GM21367 (cell line): ENCODE measurements around the gene GRB14.
"Not testable (repeated sequence)": the region's sequence is repeated elsewhere in the genome, so short reads cannot be mapped to it uniquely, and the experiment has no call there.

Source experiments
- ATAC-seq: cut with Tn5 transposase; IDR thresholded peaks from one replicate; pipeline ENCODE4 v1.9.1; 2021; ENCODE audit not compliant: unreplicated experiment

GRB14 gene

DNA sequence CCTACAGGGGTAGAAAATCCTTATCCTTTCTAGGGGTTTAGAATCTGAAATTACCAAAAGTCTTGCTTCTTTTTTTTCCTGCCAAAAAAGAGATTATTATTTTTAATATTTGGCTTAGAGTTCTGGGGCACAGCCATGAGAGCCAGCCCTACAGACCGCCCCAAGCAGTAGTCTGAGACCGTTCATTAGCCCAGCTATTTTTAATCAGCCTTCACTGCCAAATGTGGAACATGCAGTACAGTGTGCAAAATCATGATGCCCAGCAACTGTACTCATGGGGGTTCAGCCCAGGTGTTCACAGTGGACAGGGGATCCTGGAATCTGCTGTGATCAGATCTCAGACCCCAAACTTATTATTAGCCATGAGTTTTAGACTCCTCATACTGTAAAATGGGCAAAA is 60.4 kb downstream of the GRB14 start:
- ATAC-seq: no peak

DNA sequence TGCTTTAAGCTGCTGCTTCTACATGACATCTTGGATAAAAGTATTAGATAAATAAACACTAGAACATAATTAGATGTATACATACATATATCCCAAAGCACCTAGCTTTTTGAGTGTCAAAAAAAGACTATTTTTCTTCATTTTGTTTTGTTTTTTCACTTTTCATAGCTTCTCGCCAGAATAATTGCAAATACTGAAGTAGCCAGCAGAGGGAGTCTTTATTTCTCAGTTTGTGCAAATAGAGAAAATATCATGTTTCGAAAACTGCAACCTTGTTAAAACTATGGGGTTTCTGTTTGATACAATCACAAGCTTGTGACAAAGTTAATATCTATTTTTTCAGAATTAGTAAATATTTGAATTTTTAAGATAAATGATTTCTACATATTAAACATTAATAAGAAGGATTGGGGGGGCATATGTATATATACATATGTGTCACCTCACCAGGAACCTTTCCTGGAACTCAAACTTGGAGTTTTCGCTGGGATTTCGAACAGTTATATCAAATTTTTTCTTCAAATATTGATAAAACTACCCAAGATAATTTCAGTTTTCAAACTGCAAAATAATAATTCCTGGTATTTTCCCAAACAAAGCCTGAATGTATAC is 61.0 kb downstream of the GRB14 start:
- no peak for ATAC-seq

DNA sequence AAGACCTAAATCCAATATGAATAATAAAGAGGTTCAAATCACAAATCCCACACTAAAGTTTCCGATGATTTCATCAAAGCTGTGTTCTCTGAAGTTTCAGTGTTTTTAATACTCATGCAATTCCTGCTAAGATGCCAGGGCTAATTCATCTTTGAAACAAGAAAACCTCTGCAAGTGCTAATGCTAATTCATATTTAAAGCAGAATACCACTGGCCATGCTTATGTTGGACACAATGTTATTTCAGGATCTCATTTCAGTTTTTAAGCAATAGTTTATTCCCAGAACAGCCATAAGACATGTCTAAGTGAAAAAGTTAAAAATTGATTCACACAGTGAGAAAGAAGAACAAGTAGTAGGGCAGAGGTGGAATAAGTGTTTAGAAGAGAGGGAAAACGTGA is 62.8 kb downstream of the GRB14 start:
- no peak for ATAC-seq

DNA sequence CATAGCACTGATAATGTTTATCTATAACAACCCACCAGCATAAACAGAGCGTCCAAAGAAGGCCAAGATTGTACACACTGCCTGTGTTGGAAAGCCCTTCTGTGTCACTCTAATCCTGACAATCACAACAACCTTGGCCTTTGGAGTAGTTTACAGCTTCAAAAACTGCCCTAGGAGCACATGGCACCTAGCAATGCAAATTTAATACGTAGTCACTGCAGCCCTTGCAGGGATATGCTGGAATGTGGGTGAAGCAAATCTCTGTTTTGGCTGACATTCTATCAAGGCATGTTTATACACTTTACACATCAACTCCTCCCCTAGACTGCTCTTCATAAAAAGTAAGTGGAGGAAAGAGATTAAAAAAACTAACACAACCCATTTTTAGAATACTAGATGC is 66.8 kb downstream of the GRB14 start:
- ATAC-seq: no peak

DNA sequence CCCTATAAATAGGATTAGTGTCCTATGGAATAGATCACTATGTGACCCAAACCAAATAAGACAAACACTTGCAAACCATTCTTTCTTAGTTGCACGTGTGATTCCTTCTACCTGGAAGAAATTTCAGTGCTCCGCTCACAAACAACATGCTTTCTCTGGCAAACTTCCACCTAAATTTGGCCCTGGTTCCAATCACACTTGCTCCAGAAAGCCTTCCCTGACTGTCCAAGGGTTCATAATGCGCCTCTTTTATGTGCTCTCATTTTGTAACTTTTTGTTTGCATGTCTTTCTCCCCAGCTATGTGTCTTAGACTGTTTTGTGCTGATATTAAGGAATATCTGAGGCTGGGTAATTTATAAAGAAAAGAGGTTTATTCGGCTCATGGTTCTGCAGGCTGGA is 69.8 kb downstream of the GRB14 start:
- no peak for ATAC-seq

DNA sequence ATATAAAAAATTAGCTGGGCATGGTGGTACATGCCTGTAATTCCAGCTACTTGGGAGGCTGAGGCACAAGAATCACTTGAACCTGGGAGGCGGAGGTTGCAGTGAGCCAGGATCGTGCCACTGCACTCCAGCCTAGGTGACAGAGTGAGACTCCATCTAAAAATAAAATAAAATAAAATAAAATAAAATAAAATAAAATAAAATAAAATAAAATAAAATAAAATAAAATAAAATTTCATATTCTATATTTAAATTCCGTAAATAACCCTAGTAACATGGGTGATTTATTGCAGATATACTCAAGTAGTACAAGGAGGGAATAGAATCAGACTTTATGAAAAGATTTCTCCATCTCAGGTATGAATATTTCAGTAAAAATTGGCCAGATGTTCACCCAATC is 71.6 kb downstream of the GRB14 start:
- ATAC-seq: not testable (repeated sequence)

DNA sequence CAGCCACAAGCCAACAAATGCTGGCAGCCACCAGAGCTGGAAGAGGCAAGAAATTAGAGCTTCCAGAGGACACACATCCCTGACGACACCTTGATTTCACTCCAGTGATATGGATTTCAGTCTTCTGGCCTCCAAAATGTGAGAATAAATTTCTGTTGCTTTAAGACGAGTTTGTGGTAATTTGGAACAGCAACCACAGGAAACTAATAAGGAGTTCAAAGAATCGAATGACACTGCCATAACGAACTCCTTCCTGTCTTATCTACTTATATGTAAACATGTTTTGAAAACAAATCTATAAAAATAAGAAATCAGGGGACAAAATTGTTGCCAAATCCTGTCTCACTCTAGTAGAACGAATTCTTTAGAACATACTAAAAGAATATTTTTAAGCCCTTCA is 75.8 kb downstream of the GRB14 start:
- ATAC-seq: no peak

DNA sequence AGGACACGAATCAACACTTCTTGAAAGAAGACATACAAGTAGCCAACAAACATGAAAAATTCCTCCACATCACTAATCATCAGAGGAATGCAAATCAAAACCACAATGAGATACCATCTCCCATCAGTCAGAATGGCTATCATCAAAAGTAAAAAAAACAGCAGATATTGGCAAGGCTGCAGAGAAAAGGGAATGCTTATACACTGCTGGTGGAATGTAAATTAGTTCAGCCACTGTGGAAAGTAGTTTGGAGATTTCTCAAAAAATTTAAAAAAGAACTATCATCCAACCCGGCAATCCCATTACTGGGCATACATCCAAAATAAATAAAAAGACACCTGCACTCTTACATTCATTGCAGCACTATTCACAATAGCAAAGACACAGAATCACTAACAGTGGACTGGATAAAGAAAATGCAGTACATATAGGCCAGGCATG is 78.7 kb downstream of the GRB14 start:
- ATAC-seq: no peak

DNA sequence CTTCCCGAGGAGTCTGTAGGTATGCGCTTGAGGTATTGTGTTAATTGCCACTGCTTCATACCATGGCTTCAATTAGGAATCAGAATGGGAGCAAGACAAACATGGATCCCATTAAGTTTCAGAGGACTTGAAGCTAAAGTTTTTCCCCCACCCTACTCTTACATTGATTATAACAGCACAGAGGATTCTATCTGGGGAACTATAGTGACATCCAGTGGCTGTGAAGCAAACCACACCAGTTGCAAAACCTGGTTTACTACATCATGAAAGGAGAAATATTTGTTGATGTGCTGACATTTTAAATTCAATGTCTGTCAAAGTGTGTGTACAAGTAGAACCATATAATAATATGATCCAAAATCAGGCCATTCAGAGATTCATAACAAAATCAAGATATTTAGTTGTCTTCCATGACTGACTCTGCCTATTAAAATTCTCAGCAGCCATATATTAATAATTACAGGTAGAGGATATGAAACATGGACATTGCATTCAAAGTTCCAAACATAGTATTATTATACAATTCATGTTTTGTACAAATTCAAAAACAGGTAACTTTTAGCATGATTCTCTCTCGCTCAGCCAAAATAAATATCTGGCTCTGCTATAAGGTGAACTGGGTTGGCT is 82.9 kb downstream of the GRB14 start:
- ATAC-seq: peak; percentile 87

DNA sequence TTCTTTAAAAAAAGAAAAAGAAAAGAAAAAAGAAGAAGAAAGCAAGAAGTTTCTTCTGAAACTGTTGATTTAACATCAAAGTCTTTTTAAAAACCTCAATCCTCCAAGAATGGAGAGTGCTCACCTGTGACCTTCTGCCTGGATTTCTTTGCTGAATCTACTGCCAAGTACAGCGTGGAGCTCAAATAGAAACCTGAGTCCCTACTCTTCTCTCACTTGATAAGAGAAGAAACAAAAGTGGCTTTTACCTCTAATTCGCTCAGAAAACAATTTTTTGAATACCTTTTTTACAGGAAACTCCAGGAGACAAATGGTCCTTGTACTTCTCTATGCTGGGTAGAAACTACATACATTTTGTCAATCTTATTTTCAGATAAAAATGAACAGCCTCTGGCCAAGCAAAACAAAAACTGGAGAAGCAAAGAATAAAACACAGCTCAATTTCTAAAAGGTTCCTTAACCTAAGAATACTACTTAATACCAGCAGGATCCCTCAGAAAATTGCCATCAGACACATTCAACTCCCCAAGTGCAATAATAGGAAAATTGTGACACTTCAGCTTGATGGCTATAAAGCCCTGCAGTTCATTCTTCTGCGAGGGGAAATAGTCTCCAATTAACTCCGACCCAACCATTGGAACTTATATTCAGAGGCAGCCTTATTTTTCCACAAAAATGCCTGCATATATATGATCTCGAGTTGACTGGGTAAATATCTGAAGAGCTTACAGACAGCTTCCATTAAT is 85.8 kb downstream of the GRB14 start:
- no peak for ATAC-seq

DNA sequence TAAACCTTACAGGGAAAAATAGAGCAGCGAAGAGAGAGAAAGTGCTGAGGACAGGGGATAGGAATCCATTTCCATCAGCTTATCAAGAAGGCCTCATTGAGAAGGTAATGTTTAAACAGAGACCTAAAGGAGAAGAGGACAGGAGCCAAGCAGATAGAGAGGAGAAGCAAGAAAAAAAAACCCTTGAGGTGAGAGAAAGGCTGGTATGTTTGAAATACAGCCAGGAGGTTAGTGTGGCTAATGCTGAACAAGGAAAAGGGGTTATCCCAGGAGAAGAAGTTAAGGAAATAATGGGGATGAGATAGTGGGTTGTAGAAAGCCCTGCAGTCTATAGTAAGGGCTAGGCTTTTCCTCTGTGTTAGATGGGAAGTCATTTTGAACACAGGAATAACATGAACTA is 90.8 kb downstream of the GRB14 start:
- no peak for ATAC-seq

DNA sequence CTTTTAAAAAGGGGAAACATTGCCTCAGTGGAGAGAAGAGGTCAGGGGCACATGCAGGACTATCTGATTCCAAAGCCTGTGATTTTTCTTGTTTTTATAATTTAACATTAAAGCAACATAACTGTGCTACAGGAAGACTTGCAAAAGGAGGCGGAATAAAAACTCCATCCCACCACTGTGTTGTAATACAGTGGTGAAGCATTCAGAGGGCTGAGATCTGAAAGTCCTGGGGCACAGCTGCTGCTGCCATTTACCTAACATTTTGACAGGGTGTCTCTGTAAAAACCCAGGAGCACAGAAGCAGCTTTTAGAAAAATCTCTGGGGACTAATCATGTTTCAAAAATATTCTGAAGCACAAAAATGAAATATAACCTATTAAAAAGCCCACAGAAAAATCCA is 97.6 kb downstream of the GRB14 start:
- no peak for ATAC-seq

DNA sequence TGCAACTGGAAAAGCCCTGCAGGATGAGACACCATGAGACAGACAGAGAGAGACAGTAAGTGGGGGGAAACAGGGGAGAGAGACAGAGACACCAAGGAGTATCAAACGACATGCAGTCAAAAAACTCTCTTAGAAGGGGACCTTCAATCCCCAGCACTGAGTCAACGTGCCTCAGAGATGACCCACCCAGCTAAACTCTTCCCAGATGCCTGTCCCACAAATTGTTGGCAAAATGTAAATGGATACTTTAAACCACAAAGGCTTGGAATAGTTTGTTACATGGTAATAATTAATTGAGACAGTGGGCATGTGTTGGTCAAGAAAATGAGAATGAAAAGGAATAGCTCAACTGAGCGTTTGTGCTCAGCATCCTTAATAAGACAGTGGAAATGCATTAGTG is 98.3 kb downstream of the GRB14 start:
- ATAC-seq: no peak

DNA sequence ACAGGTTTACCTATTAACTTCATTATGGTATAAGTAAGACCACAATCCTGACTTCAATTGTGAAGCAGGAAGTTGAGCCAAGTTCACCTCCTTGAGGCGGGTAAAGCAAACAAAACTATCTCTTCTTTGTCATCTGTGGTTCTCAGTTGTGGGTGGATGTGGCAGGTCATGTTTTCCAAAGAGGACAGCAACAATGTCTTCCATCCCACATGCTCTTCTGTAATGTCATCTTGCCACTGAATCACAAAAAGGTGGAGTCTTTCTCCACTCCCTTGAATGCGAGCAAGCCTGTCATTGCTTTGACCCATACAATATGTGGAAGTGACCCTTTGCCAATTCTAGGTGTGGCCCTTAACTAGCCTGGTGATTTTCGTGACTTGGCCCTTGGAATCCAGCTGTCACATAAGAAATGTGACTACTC is 98.7 kb downstream of the GRB14 start:
- no peak for ATAC-seq

DNA sequence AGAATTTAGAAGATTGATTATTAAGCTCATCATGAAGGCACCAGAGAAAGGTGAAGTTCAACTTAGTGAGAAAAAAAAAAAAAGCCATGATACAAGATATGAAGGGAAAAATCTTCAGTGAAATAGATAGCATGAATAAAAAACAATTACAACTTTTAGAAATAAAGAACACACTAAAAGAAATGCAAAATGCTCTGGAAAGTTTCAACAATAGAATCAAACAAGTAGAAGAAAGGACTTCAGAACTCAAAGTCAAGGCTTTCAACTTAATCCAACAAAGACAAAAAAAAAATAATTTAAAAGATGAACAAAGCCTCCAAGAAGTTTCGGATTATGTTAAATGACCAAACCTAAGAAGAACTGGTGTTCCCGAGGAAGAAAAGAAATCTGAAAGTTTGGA is 105.5 kb downstream of the GRB14 start:
- ATAC-seq: no peak

DNA sequence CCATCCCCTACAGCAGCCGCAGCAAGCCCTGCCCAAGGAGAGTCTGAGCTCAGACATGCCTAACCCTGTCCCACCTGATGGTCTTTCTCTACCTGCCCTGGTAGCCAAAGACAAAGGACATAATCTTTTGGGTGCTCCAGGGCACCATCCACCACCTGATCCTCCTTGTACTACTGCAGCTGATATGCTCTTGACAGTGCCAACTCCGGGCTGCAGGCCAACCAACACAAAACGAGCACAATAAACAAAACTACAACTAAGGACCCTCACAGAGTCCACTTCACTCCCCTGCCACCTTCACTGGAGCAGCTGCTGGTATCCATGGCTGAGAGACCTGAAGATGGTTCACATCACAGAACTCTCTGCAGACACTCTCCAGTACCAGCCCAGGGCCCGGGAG is 106.3 kb downstream of the GRB14 start:
- ATAC-seq: no peak

DNA sequence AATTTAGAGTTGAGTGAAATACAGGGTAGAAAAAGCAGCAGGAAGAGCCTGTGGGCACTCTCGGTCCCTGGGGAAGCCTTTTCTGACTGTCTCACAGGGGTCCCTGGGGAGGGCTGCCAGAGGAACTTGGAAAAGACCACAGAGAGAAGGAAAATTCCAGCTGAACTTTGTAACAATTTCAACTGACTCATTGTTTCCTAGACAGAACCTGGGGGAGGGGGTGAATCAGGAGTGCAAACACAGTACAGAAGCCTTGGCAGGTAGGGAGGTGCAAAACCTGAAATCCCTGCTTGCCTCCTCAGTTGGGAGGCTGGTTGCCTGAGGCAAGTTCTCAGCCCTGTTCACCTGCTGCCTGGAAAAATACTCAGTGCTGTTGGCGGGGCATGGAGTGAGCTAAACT is 106.8 kb downstream of the GRB14 start:
- no peak for ATAC-seq

DNA sequence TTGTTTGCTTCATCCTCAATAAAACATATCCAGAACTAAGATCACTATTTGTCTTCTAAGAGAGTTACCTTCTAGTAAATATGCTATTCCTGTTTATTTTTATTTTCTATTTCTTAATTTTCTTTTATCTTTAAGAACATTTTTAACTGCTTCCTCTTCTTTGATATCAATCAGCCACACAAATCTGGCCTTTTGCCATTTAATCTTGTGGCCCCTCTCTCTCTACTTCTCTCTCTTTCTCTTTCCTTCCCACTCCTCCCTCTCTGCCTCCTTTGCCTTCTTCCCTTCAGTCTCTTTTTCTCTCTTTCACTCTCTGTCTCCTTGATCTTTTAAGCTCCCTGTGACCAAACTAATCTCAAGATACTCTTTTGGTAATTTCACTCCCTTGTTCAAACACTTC is 108.4 kb downstream of the GRB14 start:
- ATAC-seq: no peak

DNA sequence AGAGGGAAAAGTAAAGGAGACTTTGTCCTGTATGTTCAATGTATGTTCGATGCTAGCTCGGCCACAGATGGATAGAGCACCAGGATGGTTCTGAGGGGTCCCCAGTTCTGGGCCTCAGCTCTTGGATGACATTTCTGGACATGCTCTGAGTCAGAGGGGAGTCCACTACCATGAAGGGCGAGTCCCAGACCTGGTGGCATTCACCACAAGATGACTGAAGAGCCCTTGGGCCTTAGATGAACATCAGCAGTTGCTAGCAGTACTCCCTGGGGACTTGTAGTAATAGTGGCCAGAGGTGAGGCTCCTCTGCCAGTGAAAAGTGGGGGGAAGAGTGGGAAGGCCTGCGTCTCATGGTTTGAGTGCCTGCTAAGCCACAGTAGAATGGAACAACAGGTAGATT is 109.5 kb downstream of the GRB14 start:
- ATAC-seq: no peak

DNA sequence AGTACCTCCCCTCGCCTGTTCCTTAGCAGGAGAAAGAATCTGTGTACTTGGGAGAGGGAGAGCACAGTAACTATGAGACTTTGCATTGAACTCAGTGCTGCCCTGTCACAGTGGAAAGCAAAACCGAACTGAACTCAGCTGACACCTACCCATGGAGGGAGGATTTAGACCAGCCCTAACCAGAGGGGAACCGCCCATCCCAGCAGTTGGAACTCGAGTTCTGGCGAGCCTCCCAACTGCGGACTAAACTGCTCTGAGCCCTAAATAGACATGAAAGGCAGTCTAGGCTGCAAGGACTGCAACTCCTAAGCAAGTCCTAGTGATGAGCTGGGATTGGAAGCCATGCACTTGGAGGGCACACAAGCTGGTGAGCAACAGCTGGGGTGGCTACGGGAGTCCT is 110.4 kb downstream of the GRB14 start:
- ATAC-seq: no peak

DNA sequence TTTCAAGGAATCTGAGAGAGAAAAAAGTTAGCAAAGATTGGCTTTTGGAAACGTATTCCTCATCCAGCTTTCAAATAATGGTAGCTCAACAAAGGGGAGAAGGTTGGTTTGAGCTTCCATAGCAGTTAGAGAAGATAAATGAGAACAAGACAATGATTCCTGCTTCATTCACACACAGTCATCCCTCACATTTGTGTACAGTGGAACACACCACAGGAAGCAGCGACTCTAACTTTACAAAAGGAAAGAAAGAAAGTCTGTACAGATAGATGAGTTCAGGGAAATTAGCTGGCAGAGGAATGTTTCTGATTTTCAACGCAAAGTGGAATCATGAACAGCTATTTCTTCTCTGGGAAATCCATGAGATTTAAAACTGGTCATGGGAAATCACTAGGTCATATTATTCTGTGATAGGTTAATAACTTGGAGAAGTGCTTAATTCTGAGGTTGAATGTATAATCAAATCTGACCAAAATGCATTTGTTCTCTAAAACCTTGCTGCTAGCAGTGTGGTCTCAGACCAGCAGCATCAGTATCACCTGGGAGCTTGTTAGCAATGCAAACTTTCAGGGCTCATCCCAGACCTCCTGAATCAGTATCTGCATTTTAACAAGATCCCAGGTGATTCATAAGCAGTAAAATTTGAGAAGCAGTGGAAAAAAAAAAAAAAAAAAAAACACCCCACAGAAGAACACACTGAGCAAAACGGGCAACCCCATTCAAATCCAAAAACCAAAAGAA is 112.0 kb downstream of the GRB14 start:
- ATAC-seq: no peak

DNA sequence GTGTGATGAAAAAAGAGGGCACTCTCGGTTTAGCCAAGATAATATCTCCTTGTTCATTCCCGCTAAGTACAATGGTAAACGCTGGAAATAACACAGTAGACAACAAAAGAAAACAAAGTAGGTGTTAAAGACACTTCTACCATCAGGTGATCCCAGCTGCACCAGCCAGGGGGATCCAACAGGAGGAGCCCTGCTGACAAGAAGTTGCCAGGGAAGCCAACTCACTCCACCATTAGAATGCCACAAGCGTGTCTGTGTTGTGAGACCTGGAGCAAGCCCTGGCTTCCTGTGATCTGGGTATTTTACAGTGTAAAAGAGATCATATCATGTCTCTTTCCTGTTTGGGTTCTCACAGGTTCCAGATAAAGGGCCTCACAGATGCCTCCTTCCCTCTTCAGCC is 117.0 kb downstream of the GRB14 start:
- no peak for ATAC-seq
